Right cardiac atrium (tissue), 5 donors: ENCODE measurements around the gene TRIM29. TPM values are rescaled to one million over a fixed set of nuclear protein-coding genes. Genes with fewer than 3 reads are reported as not detected.

Source experiments
- ATAC-seq, 2 donors: fragments of 200-7000 bp; cut with Tn5 transposase; one replicate each; pipeline versions ENCODE4 v1.8.0 to v1.9.1; 2020; ENCODE audit warnings: moderate library complexity in 2 of 2, mild to moderate bottlenecking in 1 of 2
- DNase-seq, 3 donors: peaks; one replicate each; pipeline ENCODE4 v3.0.0-alpha.2; 2020
- H3K27ac ChIP-seq: one replicate; pipeline ENCODE4 v1.5.1; 2013; ENCODE audit warnings: mild to moderate bottlenecking, low read length, control low read depth, moderate library complexity
- H3K27me3 ChIP-seq: one replicate; pipeline ENCODE4 v1.6.1; 2013; ENCODE audit not compliant: control insufficient read depth, insufficient read depth
- H3K4me1 ChIP-seq: one replicate; pipeline ENCODE4 v1.6.1; 2013; ENCODE audit warnings: low read length; ENCODE audit not compliant: control insufficient read depth, insufficient read depth
- H3K4me3 ChIP-seq: one replicate; pipeline ENCODE4 v1.5.1; 2013; ENCODE audit warnings: low read length, control low read depth
- H3K9me3 ChIP-seq: one replicate; pipeline ENCODE4 v1.6.1; 2013; ENCODE audit warnings: low read length; ENCODE audit not compliant: control insufficient read depth
- WGBS: extraction: QIAGEN DNeasy Blood & Tissue Kit; methylation state at CpG from one replicate; pipeline ENCODE4 v1.1.7; 2013; 5-methylcytosine and 5-hydroxymethylcytosine counted together
- intact Hi-C, 4 donors: fragments of 100-400 bp; cut with DNase I; formaldehyde crosslinking; loops; one replicate each; pipeline versions ENCODE4 v1.11.0 to v1.14.0; 2022 to 2023
- polyA plus RNA-seq: library from polyadenylated mRNA; stranded (reverse); fragments of 200-250 nt; gene quantifications from one replicate; pipeline ENCODE4 v1.2.3, GENCODE V29; 2013
- total RNA-seq, 4 donors: library from RNA; stranded (reverse); fragmentation: NEBNext Ultra II Directional; extraction: Animal tissue kit (Norgen Biotek cat#: 25700); gene quantifications; one replicate each; pipeline ENCODE4 v1.2.1, GENCODE V29; 2021
- donor health status: healthy with polysubstance abuse.
- donor health status: DM: no; HTN: yes; CAD: no.
- donor health status: DM: no; HTN: no; CAD: no.
- donor health status: DM: no; HTN: yes; CAD: no; lungs with severe emphysema.
- donor health status: DM: yes; HTN: yes; CAD: no.

Gene TRIM29
- total and polyA plus RNA-seq, 5 donors = 0.16 to 0.34 TPM; not detected in 3

DNA sequence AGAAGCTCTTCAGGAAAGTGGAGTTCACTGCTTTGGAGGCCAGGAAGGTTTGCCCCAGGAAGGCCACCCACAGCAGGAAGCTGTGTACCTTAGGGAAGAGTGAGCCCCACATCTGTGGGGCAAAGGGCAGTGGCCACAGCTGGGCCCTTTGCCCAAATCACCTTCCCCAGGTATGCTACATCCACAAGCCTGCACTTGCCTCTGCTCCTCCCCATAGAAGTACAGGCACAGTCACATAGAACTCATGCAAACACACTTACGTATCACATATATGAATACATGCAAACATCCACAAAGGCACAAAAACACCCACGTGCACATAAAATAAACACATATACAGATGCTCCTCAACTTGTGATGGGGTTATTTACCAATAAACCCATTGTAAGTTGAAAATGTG is 2.1 kb downstream of the TRIM29 start:
- no peak overlapping the region for H3K27ac ChIP-seq
- 86% methylated on average over 2 of the region's 2 CpGs for WGBS
- DNase-seq = no peak
- intact Hi-C loops = no loop called here
- no peaks in the 10 kb centered on the region for H3K4me1 ChIP-seq
- no peaks in the 10 kb centered on the region for H3K9me3 ChIP-seq
- no peak overlapping the region for H3K4me3 ChIP-seq
- no peaks in the 10 kb centered on the region for H3K27me3 ChIP-seq
- ATAC-seq = no peak

DNA sequence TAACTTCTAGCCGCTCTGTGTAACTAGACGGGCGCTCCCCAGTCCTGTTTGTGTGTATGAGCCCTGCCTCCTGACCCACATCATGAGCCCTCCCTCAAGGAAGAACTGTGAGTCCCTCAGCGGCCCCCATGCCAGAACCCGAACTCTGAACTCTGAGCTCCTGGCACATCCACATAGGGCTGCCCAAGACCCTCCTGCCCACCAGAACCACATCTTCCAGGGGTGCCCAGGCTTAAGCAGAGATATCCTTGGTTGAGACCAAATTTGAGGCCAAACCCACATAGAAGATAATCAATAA is 3.0 kb downstream of the TRIM29 start:
- intact Hi-C loops = no loop called here
- ATAC-seq (no peak), DNase-seq (no peak)
- no peaks in the 10 kb centered on the region for H3K4me1 ChIP-seq
- no peaks in the 10 kb centered on the region for H3K9me3 ChIP-seq
- no peaks in the 10 kb centered on the region for H3K27me3 ChIP-seq
- H3K27ac ChIP-seq = no peak overlapping the region
- no peak overlapping the region for H3K4me3 ChIP-seq
- WGBS = 90% methylated on average over 5 of the region's 5 CpGs

DNA sequence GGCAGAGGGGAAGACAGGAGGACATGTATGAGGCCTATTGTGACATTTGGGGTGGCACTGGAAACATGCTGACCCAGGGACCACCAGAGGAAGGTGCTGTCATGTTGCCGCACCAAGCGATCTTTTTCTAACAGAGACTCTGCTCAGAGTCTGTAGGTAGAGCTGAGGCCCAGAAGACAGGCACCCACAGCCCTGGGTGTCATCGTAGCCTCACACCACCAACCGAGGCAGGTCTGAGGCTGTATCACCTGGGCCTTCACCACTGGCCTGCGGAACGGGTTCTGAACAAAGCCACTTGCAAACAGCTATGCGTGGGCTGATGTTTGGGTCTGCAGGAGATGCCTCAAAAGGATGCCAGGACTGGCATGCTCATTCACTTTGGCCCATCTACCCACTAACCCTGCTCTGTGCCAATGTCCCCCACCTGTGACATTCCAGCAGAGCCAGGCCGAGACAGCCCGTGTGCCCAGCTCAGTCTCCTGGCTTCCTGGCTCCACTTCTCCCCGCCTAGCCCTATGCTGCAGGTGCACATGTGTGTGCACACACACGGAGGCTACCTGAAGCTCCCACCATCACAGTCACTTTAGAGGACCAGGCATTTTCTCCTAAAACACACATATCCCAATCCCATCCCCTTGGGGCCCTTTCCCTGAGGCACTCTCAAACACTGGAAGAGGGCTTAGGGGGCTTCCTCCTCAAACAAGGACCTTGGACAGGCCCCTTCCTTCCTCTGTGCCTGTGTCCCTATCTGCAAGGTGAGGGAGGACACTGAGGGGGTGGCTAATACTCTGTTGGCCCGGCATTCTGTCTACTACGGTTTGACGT is 3.6 kb downstream of the TRIM29 start:
- 87% methylated on average over 14 of the region's 14 CpGs for WGBS
- no peak for ATAC-seq
- intact Hi-C loops = no loop called here

DNA sequence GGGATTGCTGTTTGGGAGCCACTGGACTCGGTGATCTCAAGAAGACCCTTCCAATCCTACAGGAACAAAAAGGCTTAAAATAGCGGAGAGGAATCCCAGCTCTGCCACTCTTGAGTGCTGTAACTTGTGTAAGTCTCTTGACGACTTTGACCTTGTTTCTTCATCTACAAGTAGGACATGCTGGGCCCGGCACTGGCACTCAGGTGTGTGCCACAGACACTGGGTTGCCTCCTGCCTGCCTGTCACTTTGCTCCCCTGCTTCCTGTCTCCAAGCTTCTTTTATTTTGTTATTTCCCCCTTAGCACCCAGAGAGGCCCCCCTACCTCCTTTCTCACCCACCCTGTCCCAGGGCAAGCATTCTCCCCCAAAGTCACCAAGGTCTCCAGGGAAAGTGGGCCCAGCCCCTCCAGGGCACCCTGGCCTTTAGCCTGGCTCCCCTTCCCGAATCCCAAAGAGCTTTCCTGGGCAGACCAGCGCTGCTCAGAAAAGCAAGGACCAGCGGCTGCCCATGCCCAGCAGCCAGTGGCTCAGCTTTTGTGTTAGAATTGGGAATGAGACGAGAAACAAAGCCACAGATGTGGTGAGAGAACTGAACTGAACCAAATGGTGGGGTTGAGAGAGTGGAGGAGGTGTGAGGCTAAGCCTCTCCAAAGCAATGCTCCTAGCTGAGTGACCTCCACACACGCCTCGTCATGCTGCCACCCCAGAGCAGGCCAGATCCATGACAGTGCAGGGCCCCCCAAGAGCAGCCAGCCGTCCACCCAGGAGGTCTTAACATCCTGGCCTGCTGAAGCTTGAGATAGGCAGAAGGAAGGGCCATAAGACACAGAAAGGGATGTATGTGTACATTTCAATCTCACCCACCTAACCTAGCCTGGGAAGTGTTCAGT is 4.5 kb downstream of the TRIM29 start:
- no peaks in the 10 kb centered on the region for H3K9me3 ChIP-seq
- no peak overlapping the region for H3K4me3 ChIP-seq
- ATAC-seq (no peak), DNase-seq (no peak)
- no peaks in the 10 kb centered on the region for H3K27me3 ChIP-seq
- intact Hi-C loops = no loop called here
- H3K4me1 ChIP-seq = no peaks in the 10 kb centered on the region
- H3K27ac ChIP-seq = no peak overlapping the region
- 88% methylated on average over 11 of the region's 11 CpGs for WGBS

More for the DNA sequence above, 3.6 kb downstream of the TRIM29 start:
- Histone ChIP-seq H3K4me3 (no peak overlapping the region), H3K27ac (no peak overlapping the region), H3K9me3 (no peaks in the 10 kb centered on the region), H3K4me1 (no peaks in the 10 kb centered on the region), H3K27me3 (no peaks in the 10 kb centered on the region)
- no peak for DNase-seq

DNA sequence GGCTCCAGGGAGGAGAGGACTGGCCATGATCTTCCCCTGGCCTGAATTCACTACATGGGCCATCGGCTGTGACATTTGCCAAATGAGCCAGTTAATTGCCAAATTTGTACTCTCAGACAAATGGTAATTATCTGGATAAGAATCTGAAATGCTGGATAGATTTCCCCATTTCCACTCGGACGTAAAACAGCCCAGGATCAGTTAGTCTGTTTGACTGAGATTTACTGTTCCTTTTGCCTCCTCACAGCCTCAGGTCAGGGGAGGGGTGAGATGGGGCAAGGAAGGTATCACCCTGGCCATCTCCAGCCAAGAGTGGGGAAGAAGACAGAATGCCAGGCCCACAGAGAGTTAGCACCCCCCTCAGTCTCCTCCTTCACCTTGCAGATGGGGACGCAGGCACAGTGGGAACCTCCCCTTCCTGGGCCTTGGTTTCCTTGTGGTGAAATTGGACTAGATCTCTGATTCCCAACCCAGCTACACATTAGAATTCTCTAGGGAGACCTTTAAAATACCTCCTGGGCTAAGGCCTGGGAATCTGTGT is 5.2 kb downstream of the TRIM29 start:
- no peaks in the 10 kb centered on the region for H3K4me1 ChIP-seq
- 78% methylated on average over 4 of the region's 4 CpGs for WGBS
- DNase-seq = no peak

DNA sequence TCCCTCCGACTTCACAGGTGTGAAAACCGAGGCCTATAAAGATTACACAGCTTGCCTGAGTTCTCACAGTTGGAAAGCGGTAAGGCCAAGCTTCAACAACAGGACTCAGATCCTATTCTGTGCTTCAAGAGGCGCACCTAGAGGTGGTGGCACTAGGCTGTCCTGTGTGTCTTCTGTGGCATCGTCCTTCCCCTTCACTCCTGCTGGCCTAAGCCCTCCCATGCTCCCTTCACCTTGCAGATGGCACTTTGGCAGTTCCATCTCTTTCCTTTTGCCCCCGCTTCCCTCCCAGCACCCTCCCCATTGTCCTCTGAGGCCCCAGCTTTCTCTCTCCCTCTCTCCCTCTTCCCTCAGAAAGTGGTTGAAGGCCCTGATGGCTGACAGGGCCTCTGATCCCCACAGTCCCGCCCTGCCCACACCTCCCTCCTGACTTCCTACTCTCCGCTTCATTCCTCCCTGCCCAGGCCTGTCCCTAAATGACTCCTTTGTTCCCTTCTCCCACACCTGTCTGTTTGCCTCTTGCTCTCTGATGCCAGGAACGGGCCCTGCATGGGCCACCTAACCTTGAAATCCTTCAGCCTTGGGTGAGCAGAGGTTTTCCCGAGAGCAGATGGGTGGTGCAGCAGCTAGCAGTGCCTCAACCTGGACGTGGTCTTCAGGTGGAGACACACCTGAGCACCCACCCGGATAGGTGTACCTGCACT is 5.8 kb downstream of the TRIM29 start:
- intact Hi-C loops = no loop called here
- Histone ChIP-seq H3K27ac (no peak overlapping the region), H3K4me1 (no peaks in the 10 kb centered on the region), H3K27me3 (no peaks in the 10 kb centered on the region), H3K9me3 (no peaks in the 10 kb centered on the region), H3K4me3 (no peak overlapping the region)
- DNase-seq = no peak
- no peak for ATAC-seq
- 69% methylated on average over 12 of the region's 12 CpGs for WGBS

More for the DNA sequence above, 5.2 kb downstream of the TRIM29 start:
- no peak for ATAC-seq
- Histone ChIP-seq H3K4me3 (no peak overlapping the region), H3K9me3 (no peaks in the 10 kb centered on the region), H3K27ac (no peak overlapping the region), H3K27me3 (no peaks in the 10 kb centered on the region)
- intact Hi-C loops = no loop called here

DNA sequence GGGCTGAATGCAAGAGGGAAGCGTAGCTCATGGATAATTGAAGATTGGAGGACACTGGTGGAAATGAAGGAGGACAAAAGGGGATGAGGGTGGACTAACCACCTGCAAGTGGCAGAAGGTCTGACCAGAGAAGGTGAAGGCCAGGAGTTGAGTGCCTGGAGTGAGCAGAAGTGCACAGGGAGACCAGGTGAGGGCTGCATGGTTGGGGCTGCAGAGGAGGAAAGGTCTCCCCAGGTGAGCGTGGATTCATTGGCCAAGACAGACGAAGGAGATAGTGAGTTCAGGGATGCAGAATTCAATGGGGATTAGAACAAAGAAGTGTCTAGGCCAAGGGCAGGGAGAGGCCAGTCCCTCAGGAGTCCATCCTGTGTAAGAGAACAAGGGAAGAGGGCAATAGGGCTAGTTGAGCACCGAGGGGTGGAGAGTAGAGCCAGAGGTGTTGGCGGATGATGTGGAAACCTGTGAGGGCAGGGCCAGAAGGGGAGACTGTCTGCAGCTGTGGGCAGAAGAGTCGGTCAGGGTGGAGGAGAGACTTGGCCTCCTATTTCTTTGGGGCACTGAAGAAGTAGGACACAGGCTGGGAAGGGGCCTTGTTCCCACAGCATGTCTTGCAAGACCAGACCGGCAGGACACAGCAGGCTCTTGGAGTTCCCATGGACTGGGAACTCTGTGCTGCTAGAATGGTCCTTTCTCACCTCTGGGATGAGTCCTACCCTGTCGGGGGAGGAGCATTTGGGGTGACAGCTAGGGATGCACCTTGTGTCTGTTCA is 6.7 kb downstream of the TRIM29 start:
- intact Hi-C loops = no loop called here
- DNase-seq (no peak), ATAC-seq (no peak)
- H3K27ac ChIP-seq = no peak overlapping the region
- no peaks in the 10 kb centered on the region for H3K4me1 ChIP-seq
- WGBS = 84% methylated on average over 8 of the region's 8 CpGs
- no peaks in the 10 kb centered on the region for H3K27me3 ChIP-seq
- no peaks in the 10 kb centered on the region for H3K9me3 ChIP-seq
- no peak overlapping the region for H3K4me3 ChIP-seq

DNA sequence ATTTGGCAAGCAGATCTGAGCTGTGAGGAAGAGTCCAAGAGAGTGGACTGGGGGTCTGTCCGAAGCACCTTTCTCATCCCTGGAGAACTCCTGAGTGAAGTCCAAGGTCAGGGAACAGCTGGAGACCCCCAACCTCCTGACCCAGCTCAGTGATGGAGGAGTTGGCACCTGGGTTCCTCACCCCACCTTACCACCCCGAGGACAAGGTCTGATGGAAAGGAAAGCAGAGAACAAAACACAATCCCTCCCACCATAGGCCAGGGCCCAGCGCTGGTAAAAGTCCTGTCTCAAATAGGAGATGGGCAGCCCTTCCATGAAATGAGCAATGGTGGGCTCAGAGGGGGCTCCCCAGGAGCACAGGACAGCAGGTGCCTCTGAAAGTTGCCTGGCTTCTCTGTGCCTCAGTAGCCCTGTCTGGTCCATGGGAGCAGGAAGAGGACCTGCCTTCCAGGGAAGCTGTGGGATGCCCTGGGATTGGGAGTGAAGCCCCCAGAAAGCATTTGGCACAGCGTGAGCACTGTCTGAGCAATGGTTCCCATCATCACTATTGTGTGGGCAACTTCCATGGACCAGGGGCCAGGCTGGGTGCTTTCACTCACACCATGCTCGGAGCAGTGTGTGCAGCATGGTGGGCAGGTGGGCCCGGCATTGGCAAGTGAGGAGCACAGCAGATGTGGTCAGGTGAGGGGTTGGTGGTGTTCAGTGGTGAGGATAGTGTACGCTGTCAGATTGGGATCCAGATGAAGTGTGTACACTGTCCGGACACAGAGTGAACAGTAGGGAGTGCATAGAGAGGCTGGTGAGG is 7.5 kb downstream of the TRIM29 start:
- Histone ChIP-seq H3K4me1 (no peaks in the 10 kb centered on the region), H3K27ac (no peak overlapping the region), H3K9me3 (no peaks in the 10 kb centered on the region), H3K4me3 (no peak overlapping the region), H3K27me3 (no peaks in the 10 kb centered on the region)
- ATAC-seq (no peak), DNase-seq (no peak)
- intact Hi-C loops = no loop called here
- 89% methylated on average over 8 of the region's 8 CpGs for WGBS

DNA sequence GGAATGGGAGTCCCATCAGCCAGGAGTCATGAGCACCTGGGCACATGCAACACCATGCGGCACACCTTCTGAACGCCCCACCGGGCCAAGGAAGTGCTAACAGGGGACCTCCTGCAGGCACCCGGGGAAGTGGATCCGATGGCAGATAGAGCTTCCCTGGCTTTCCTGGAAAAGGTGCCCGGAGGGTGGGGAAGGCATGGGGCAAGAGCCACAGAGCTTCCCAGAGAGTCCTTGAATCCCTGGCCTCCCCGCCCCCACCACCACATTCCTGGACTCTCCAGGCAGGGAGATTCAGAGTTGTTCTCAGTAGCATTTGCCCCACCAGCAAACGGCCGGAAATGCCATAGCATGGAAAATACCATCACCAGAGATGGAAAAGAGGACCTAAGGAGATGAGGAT is 8.3 kb downstream of the TRIM29 start:
- no peaks in the 10 kb centered on the region for H3K4me1 ChIP-seq
- no peak overlapping the region for H3K27ac ChIP-seq
- no peak for DNase-seq
- no peaks in the 10 kb centered on the region for H3K27me3 ChIP-seq
- 85% methylated on average over 9 of the region's 9 CpGs for WGBS
- H3K9me3 ChIP-seq = no peaks in the 10 kb centered on the region
- no peak for ATAC-seq
- intact Hi-C loops = no loop called here
- no peak overlapping the region for H3K4me3 ChIP-seq
